GM18502 (cell line): ENCODE measurements around the gene SMC5.
"Not testable (repeated sequence)": the region's sequence is repeated elsewhere in the genome, so short reads cannot be mapped to it uniquely, and the experiment has no call there.

ENCODE experiments used
- ATAC-seq: cut with Tn5 transposase; IDR thresholded peaks from one replicate; pipeline ENCODE4 v1.9.1; 2021; ENCODE audit warnings: mild to moderate bottlenecking; ENCODE audit not compliant: unreplicated experiment, poor library complexity

The SMC5 gene

DNA sequence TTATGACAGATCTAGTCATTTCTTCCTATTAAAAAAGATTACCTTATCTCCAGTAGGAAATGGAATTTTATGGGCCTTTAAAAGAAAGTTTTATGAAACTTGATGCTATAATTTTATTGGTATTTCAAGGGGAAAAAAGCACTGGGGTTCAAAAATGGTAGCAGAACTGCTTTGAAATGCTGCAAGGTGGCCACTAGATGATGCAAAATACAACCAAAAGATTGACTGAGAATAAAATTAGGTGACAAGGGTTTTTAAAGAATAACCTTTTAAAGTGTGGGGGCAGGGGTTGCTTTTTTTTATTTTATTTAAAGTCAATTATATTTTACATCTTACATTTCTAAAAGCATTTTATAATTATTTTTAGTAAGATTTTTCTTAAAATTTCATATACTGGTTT is 94.0 kb downstream of the SMC5 start:
- no peak for ATAC-seq

DNA sequence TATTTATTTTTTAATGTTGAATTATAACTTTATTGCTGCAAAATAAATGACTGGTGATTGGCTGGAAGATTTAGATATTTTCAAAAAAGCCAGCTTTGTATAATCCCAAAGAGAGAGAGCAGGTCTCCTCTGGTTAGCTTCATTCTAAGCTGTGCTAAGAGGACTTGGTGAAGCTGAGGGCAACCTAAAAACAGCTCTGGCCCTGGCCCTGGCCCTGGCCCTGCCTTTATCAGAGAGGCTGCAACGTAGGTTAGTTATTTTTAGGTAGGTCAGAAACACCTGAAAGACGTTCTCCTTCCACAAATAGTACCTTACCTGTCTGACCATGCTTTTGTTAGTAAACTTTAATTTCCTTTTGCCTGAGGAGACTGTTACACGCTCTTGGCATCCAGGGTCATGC is 97.0 kb downstream of the SMC5 start:
- no peak for ATAC-seq

GRCh38 chr9:70362952-70363351 is 104.2 kb downstream of the SMC5 start:
- ATAC-seq = no peak

DNA sequence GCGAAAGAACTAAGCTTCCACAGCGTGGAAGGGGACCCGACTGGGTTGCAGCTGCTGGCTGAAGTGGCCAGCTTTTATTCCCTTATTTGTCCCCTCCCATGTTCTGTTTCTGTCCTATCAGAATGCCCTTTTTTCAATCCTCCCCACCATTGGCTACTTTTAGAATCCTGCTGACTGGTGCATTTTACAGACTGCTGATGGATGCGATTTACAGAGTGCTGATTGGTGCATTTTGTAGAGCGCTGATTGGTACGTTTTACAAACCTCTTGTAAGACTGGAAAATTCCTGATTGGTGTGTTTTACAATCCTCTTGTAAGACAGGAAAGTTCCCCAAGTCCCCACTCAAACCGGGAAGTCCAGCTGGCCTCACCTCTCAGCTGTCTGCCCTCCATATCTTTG is 105.0 kb downstream of the SMC5 start:
- ATAC-seq = no peak

- ATAC-seq = no peak
Measured at GRCh38 chr9:70367305-70367930, 108.6 kb downstream of the SMC5 start.

DNA sequence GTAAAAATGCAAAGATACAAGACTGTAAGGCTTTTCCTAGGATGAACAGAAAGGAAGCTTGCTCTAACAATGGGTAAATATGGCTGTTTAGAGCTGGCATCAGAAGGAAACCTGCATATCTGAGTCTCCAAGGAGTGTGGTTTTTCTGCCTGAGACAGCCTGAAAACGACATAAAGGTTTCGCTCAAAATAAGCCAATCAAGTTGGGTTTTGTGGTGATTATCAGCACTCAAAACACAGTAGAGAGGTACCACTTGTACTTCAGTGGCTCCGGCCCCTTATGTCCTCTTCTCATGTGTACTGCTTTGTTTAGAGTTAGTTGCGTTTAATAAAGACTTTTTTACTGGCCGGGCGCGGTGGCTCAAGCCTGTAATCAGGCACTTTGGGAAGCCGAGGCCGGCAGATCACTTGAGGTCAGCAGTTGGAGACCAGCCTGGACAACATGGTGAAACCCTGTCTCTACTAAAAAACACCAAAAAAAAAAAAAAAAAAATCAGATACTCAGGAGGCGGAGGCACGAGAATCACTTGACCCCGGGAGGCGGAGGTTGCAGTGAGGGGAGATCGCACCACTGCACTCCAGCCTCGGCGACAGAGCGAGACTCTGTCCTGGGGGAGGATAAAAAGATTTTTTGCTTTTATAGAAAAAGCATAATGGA is 116.3 kb downstream of the SMC5 start:
- ATAC-seq = no peak

- no peak for ATAC-seq
Measured at GRCh38 chr9:70382046-70382708, 123.4 kb downstream of the SMC5 start.

DNA sequence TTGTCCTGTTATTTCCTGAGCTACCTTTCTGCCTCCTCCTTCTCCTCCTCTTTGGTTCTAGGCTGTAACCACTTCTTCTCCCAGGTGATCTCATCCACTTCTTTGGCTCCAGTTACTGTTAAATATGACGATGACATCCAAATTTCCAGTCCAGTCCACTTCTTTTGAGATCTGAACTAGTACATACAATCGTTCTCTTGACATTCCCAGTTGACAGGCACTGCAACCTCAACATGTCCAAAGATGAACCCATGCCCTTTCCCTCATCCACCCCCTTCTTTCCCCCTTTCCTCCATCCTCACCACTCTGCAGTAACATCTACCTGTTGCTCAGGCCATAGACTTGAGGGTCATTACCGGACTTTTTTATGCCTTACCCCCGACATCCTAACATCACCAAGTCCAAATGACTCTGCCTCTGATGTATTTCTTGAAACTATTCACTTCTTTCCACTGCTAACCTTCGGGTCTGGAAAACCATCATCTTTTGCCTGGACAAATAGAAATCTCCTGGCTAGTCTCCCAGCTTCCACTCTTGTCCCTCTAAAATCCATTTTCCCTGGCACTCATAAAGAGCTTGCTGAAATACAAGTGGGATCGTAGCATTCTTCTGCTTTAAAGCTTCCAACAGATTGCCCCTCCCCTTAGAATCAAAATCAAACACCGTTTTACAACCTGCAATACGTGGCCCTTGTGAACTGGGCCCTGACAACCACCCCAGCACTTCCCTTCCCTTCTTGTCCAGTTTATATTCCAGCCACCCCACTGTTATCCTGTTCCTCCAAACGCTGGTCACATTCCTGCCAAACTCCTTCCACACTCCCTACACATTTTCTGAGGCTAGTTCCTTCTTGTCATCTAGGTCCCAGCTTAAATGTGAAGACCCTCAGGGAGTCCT is 124.2 kb downstream of the SMC5 start:
- ATAC-seq = no peak

DNA sequence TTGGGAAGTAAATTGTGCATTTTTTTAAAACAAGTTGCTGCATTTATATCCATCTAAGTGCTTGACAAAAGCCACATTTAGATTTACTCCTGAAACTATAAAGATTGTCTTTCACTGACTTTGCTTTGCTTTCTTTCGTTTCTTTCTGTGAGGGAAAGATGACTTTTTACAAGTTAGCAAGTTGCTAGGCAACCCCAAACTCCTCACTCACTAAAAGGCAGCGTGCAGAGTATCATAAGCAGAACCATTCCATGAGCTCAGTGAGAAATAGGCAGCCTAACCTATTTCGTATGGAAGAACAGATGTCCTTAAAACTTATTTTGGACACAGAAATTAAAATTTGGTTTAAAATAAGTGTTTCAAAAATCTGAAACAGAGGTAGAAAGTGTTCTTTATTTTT is 126.6 kb downstream of the SMC5 start:
- ATAC-seq = no peak

- no peak for ATAC-seq
Measured at GRCh38 chr9:70387663-70388062, 128.9 kb downstream of the SMC5 start.

DNA sequence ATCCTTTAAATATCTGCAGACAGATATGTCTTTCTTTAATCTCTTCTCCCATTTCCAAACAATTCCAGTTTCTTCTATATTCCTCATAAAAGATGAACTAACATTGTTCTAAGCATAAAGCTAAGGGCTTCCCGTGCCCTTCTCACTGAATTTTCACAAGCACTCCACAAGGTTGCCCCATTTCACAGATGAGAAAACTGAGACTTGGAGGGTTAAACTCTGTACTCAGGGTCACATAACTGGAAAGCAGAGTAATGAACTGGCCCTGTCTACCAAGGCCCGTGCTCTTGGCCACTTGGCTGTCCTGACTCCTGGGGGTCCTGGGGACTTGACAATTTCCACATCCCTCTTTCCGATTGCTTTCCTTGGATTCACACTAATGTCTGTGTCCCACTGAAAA is 130.4 kb downstream of the SMC5 start:
- no peak for ATAC-seq

DNA sequence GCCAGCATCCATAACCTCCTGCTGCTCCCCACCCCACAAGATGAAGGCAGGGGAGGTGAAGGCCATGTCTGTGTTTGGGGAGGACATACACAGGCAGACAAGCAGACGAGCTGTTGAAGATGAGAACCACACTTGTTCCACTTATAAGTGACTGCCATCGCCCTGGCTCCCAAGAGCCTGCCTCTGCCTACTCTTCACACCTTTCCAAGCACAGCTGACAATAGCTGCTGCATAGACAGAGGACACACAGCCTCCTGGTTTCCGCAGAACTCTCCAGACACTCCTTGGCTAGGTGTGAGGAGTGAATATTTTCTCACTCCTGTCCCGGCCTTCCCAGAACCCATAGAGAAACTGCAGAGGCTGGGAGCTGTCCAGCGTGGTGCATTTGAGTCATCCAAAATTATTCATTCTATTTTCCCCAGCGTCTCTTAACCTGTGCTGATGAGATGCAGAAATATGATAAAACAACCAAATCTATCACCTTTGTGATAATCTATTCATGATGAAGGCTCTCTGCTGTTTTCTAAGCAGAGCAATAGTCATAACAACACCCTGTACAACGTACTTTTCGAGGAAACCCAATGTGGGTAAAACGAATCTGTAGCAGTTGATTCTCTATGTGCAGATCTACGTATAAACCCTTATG is 131.0 kb downstream of the SMC5 start:
- ATAC-seq = no peak

DNA sequence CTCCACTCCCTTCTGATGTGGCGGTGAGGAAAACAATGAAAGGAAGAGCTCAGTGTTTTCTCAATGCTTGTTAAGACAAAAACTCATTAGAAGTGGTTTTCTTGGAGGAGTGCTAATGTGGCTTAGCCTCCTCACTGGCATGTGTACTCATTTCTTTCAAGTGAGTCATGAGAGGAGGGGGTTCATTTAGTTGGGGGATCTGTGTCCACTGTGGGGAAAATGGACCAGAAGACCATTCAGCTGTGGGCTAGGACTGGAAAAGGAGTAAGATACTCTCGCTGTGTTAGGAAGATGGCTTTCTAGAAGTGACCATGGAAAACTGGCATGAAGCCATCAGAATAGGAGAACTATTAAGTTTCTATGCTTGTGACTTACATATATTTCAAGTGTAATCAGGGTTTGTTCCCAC is 132.2 kb downstream of the SMC5 start:
- ATAC-seq = no peak

- no peak for ATAC-seq
Measured at GRCh38 chr9:70392189-70392588, 133.4 kb downstream of the SMC5 start.

GRCh38 chr9:70392850-70393249 is 134.1 kb downstream of the SMC5 start:
- ATAC-seq = no peak

DNA sequence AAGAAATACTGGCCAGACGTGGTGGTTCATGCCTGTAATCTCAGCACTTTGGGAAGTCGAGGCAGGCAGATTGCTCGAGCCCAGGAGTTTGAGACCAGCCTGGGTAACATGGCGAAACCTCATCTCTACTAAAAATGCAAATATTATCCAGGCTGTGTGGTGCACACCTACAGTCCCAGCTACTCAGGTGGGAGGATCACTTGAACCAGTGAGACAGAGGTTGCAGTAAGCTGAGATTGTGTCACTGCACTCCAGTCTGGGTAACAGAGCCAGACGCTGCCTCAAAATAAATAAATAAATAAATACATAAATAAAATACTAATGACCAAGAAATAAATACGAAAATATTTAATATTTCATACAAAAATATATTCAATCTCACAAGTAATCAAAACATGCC is 136.9 kb downstream of the SMC5 start:
- no peak for ATAC-seq

DNA sequence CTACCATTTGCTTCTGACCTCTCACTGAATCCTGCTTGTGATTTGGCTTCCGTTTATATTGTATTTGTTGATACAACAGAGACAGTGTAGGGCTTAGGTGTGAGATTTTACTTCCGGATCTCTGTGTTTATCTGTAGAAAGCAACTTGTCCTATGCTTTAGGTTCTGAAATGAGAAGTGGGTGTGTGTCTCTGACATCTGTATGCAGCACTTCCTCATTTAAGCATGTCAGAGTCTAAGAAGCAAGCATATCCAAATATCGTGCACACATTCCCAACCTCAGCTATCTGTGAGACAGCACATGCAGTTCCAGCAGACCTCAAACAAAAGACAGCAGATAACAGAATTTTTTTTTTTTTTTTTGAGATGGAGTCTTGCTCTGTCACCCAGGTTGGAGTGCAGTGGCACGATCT is 139.4 kb downstream of the SMC5 start:
- peak; percentile 99 for ATAC-seq

DNA sequence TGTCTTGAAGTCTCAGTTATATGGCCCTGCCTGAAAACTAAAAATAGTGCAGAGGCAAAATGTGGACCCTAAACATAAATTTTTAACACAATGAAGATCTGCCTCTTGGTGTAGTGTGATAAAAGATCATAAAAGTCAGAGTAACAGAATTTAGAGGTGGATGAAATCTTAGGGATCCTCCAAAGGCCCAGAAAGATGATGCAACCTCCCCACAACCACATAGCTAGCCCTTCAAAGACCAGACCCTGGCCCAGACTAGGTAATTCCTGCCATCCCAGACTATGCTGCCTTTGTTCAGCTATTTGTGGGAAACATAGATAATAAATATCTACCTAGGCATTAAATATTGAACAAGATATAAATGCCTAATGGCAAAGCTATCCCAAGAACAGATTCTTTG is 140.4 kb downstream of the SMC5 start:
- ATAC-seq = no peak

- ATAC-seq = no peak
Measured at GRCh38 chr9:70400107-70400892, 141.5 kb downstream of the SMC5 start.

- ATAC-seq = not testable (repeated sequence)
Measured at GRCh38 chr9:70401241-70401640, 142.5 kb downstream of the SMC5 start.
